Erythroblast (primary cell): Measurements from ENCODE around the gene PROSER3.

Experiments
- GATA1 ChIP-seq: IDR thresholded peaks from 2 replicates; pipeline ENCODE4 v1.6.1; 2011; ENCODE audit warnings: low read depth, mild to moderate bottlenecking, control low read depth, low read length, moderate library complexity
- POLR2A ChIP-seq: IDR thresholded peaks from 2 replicates; pipeline ENCODE4 v1.6.1; 2011; ENCODE audit warnings: mild to moderate bottlenecking, low read length

DNA sequence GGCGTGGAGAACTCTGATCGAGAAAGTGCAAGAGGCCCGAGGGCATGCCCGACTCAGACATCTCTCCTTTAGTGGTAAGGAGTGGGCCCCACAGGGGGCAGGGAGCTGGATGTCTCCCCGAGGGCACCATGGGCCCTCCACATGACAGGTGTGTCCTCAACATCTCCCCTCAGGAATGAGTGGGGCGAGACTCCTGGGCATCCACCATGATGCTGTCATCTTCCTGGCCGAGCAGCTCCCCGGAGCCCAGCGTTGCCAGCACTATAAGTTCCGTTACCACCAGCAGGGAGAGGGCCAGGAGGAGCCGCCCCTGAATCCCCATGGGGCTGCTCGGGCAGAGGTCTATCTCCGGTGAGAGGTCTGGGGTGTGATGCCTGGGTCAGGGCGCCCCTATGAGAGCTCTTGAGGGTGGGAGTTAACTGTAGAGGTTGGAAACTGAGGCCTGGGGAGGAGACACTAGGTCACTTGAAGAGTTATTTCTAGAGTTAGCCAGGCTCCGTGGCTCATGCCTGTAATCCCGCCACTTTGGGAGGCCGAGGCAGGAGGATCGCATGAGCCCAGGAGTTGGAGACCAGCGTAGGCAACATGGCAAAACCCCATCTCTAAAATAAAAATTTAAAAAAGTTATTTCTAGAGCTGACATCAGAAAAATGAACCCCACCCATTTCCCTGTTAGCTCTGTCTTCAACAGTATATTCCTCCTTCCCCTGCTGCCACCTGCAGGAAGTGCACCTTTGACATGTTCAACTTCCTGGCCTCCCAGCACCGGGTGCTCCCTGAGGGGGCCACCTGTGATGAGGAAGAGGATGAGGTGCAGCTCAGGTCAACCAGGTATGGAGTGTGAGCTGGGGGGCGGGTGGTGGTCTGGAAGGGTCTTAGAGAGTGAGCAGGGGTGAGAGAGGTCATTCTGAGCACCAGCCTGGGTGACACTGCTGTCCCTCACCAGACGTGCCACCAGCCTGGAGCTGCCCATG is 20.8 kb upstream of the PROSER3 start:
- TF ChIP-seq POLR2A, result no peak
- no peak for TF ChIP-seq GATA1
